Osteoblast (primary cell): ENCODE results near the gene IQCE. TPM values are rescaled to one million over a fixed set of nuclear protein-coding genes. Genes with fewer than 3 reads are reported as not detected.

Experiments
- DNase-seq: peaks from one replicate; pipeline ENCODE4 v3.0.0; 2011; ENCODE audit warnings: low spot score, mixed read lengths; ENCODE audit not compliant: insufficient read length; ENCODE audit errors: missing footprints
- H2AFZ ChIP-seq: 2 replicates; pipeline ENCODE4 v1.6.0; 2011; ENCODE audit warnings: mild to moderate bottlenecking, low read length
- H3K27ac ChIP-seq: 2 replicates; pipeline ENCODE4 v1.5.1; 2011; ENCODE audit warnings: mild to moderate bottlenecking, low read depth, low read length, moderate library complexity
- H3K27me3 ChIP-seq: 2 replicates; pipeline ENCODE4 v1.6.0; 2012; ENCODE audit warnings: mild to moderate bottlenecking, control low read depth, inconsistent platforms, low read length, moderate library complexity; ENCODE audit not compliant: insufficient read depth
- H3K36me3 ChIP-seq: 2 replicates; pipeline ENCODE4 v1.5.1; 2011; ENCODE audit warnings: mild to moderate bottlenecking, low read length, control low read depth, moderate library complexity; ENCODE audit not compliant: insufficient read depth
- H3K4me1 ChIP-seq: 2 replicates; pipeline ENCODE4 v1.5.1; 2011; ENCODE audit warnings: mild to moderate bottlenecking, low read length, control low read depth, moderate library complexity; ENCODE audit not compliant: insufficient read depth
- H3K4me2 ChIP-seq: 2 replicates; pipeline ENCODE4 v1.6.0; 2011; ENCODE audit warnings: mild to moderate bottlenecking, low read length; ENCODE audit not compliant: insufficient read depth
- H3K4me3 ChIP-seq: fragments of 200-600 bp; sonication (generic); 3 replicates; pipeline ENCODE4 v1.5.1; 2012; ENCODE audit warnings: mild to moderate bottlenecking, low read length, inconsistent platforms; ENCODE audit not compliant: insufficient read depth
- H3K79me2 ChIP-seq: 2 replicates; pipeline ENCODE4 v1.6.0; 2012; ENCODE audit warnings: mild to moderate bottlenecking, low read length, control low read depth, inconsistent platforms; ENCODE audit not compliant: insufficient read depth
- H3K9me3 ChIP-seq: 2 replicates; pipeline ENCODE4 v1.5.1; 2011; ENCODE audit warnings: low read depth, low read length, control low read depth
- H4K20me1 ChIP-seq: 2 replicates; pipeline ENCODE4 v1.6.0; 2012; ENCODE audit warnings: mild to moderate bottlenecking, low read length, control low read depth; ENCODE audit not compliant: insufficient read depth
- total RNA-seq: library from RNA; depleted of rRNA; stranded (reverse); fragments of >200 nt; gene quantifications from 2 replicates; pipeline ENCODE4 v1.2.3, GENCODE V29; 2012
- TF ChIP-seq, protein P1 (sequence below): IDR thresholded peaks from 2 replicates; pipeline ENCODE4 v1.5.1; 2011; ENCODE audit warnings: mild to moderate bottlenecking, low read depth, low read length, moderate library complexity; ENCODE audit errors: extremely low read depth

Gene IQCE
- total RNA-seq, 1 donor, result 18.8 TPM

DNA sequence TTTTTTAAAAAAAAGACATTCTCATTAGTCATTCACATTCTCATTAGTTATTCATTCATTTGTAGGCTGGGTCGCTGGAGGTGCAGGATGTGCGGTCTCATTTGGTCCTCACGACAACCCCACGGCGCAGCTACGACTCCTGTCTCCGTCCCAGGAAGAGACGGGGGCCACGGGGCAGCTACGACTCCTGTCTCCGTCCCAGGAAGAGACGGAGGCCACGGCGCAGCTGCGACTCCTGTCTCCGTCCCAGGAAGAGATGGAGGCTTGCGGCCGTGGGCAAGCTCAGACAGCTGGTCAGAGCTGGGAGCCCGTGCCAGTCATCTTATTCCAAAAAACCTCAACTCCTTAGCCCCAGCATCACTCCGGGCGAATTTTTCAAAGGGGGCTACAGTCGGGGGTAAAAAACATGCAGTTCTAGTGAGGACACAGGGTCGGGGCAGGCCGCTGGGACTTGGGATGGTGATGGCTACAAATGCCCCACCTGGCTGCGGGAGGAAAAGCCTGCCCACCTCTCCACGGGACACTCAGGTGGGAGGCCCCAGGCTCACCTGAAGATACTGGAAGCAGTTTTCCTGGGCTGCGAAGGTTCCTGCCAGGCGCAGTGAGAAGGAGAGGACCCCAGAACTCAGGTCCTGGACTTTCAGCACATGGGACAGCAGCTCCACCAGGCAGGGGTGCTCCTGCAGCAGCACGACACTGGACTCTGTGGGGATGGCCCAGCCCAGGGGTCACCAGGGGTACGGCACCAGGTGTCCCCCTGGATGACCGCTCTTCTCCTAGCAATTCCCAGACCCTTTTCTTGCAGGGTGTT lies 11.8 kb upstream of the IQCE start:
- H2AFZ ChIP-seq, result no peak overlapping the region
- DNase-seq, result peak; percentile 64
- TF ChIP-seq, protein P1, sequence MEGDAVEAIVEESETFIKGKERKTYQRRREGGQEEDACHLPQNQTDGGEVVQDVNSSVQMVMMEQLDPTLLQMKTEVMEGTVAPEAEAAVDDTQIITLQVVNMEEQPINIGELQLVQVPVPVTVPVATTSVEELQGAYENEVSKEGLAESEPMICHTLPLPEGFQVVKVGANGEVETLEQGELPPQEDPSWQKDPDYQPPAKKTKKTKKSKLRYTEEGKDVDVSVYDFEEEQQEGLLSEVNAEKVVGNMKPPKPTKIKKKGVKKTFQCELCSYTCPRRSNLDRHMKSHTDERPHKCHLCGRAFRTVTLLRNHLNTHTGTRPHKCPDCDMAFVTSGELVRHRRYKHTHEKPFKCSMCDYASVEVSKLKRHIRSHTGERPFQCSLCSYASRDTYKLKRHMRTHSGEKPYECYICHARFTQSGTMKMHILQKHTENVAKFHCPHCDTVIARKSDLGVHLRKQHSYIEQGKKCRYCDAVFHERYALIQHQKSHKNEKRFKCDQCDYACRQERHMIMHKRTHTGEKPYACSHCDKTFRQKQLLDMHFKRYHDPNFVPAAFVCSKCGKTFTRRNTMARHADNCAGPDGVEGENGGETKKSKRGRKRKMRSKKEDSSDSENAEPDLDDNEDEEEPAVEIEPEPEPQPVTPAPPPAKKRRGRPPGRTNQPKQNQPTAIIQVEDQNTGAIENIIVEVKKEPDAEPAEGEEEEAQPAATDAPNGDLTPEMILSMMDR, result no peak
- H4K20me1 ChIP-seq, result peaks cover 2% of the 10 kb centered on the region
- H3K79me2 ChIP-seq, result no peaks in the 10 kb centered on the region
- no peaks in the 10 kb centered on the region for H3K4me1 ChIP-seq
- H3K27me3 ChIP-seq, result no peaks in the 10 kb centered on the region
- no peaks in the 10 kb centered on the region for H3K9me3 ChIP-seq
- H3K4me2 ChIP-seq, result no peak overlapping the region
- H3K27ac ChIP-seq, result no peak overlapping the region
- H3K36me3 ChIP-seq, result peaks cover 25% of the 10 kb centered on the region
- H3K4me3 ChIP-seq, result no peak overlapping the region

GRCh38 chr7:2551418-2551817 lies 7.4 kb upstream of the IQCE start:
- Histone ChIP-seq H3K4me3 (no peak overlapping the region), H2AFZ (no peak overlapping the region), H3K27ac (no peak overlapping the region), H3K4me1 (peaks cover 14% of the 10 kb centered on the region), H3K27me3 (no peaks in the 10 kb centered on the region), H4K20me1 (peaks cover 8% of the 10 kb centered on the region), H3K36me3 (peaks cover 20% of the 10 kb centered on the region), H3K79me2 (peaks cover 14% of the 10 kb centered on the region), H3K9me3 (no peaks in the 10 kb centered on the region), H3K4me2 (no peak overlapping the region)
- TF ChIP-seq, protein P1, result no peak
- no peak for DNase-seq

GRCh38 chr7:2553108-2553507 lies 5.7 kb upstream of the IQCE start:
- no peak for DNase-seq
- no peak overlapping the region for H3K4me3 ChIP-seq

More at GRCh38 chr7:2553108-2553507, 5.7 kb upstream of the IQCE start:
- H3K4me2 ChIP-seq, result no peak overlapping the region
- no peaks in the 10 kb centered on the region for H3K9me3 ChIP-seq
- H3K36me3 ChIP-seq, result peaks cover 11% of the 10 kb centered on the region
- TF ChIP-seq, protein P1, result no peak
- no peak overlapping the region for H2AFZ ChIP-seq
- H3K27ac ChIP-seq, result no peak overlapping the region
- H3K27me3 ChIP-seq, result no peaks in the 10 kb centered on the region
- H3K79me2 ChIP-seq, result peaks cover 14% of the 10 kb centered on the region
- peaks cover 14% of the 10 kb centered on the region for H3K4me1 ChIP-seq
- peaks cover 8% of the 10 kb centered on the region for H4K20me1 ChIP-seq
